Measurements from ENCODE around the gene WFDC1.
"Not testable (repeated sequence)": the region's sequence is repeated elsewhere in the genome, so short reads cannot be mapped to it uniquely, and the experiment has no call there.

The WFDC1 gene

DNA sequence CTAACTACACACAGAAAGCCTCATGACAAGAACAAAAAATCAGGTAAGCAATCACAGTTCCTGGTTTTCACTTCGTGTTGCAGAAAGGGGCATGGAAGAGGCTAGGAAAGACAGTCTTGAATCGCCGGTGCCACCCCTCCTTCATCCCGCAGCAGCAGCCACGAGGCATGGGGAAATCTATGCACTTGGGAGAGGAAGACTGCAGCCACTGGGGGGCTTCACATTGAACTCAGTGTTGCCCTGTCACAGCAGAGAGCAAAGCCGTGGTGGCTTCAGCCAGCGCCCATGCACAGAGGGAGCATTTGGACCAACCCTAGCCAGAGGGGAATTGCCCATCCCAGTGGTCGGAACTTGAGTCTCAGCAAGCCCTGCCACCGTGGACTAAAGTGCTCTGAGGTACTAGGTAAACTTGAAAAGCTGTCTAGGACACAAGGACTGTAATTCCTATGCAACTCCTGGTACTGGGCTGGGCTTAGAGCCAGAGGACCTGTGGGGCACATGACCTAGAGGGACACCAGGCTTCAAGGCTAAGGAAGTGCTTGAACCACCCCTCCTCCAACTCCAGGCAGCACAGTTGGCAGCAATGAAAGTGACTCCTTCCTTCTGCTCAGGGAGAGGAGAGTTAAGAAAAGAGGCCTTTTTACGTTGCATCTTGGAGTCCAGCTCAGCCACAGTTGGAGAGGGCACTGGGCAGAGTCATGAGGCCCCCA, 38.5 kb downstream of the WFDC1 start:
- DNase-seq (ENCODE audit: low spot score) = no peak
- peaks cover 3% of the 10 kb centered on the region for H3K9me3 Mint-ChIP-seq
- no peaks in the 10 kb centered on the region for H3K36me3 Mint-ChIP-seq (ENCODE audit: low read depth)
- H3K4me1 Mint-ChIP-seq (ENCODE audit: low read depth) = no peaks in the 10 kb centered on the region
- no peak overlapping the region for H3K27ac Mint-ChIP-seq
- peaks cover 10% of the 10 kb centered on the region for H3K27me3 Mint-ChIP-seq (ENCODE audit: low read depth)
- no peak overlapping the region for H3K4me3 Mint-ChIP-seq

DNA sequence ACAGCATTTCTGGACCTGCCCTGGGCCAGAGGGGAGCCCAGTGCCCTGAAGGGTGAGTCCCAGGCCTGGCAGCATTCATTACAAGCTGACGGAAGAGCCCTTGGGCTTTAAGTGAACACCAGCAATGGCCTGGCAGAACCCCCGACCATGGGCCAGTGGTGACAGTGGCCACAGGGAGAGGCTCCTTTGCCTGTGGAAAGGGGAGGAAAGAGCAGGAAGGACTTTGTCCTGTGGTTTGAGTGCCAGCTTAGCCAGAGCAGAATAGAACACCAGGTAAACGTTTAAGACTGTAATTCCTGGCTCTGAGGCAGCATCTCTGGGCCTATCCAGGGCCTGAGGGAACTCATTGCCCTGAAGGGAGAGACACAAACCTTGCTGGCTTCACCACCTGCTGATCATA, 39.4 kb downstream of the WFDC1 start:
- Mint-ChIP-seq H3K36me3 (ENCODE audit: low read depth) (no peaks in the 10 kb centered on the region), H3K27ac (no peak overlapping the region), H3K9me3 (peaks cover 3% of the 10 kb centered on the region), H3K4me1 (ENCODE audit: low read depth) (no peaks in the 10 kb centered on the region), H3K4me3 (no peak overlapping the region), H3K27me3 (ENCODE audit: low read depth) (peaks cover 10% of the 10 kb centered on the region)
- DNase-seq (ENCODE audit: low spot score) = no peak

DNA sequence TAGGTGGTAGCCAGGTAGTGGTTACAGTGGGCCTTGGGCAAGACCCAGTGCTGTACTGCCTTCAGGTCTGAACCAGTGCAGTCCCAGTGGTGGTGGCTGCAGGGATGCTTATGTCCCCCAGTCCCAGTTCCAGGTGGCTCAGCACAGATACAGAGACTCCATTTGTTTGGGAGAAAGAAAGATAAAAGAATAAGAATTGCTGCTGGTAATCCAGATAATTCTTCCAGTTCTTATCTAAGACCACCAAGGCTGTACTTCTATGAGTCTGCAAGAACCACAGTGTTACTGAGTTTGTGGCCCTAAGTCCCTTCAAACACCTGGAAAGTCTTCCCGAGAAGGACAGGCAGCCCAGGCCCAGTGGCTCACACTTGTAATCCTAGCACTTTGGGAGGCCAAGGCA, 39.8 kb downstream of the WFDC1 start:
- Mint-ChIP-seq H3K36me3 (ENCODE audit: low read depth) (no peaks in the 10 kb centered on the region), H3K27me3 (ENCODE audit: low read depth) (peaks cover 10% of the 10 kb centered on the region), H3K9me3 (peaks cover 3% of the 10 kb centered on the region), H3K4me1 (ENCODE audit: low read depth) (no peaks in the 10 kb centered on the region), H3K27ac (no peak overlapping the region), H3K4me3 (no peak overlapping the region)
- no peak for DNase-seq (ENCODE audit: low spot score)

DNA sequence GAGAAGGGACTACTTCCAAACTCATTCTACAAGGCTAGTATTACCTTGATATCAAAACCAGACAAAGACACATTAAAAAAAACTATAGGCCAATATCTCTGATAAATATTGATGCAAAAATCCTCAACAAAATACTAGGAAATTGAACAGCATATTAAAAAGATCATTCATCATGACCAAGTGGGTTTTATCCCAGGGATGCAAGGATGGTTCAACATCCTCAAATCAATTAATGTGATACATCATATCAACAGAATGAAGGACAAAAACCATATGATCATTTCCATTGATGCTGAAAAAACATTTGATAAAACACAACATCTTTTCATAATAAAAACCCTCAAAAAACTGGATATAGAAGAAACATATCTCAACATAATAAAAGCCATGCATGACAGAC, 42.6 kb downstream of the WFDC1 start:
- not testable (repeated sequence) for H3K36me3 Mint-ChIP-seq (ENCODE audit: low read depth); DNase-seq (ENCODE audit: low spot score); H3K27ac Mint-ChIP-seq; H3K9me3 Mint-ChIP-seq; H3K4me1 Mint-ChIP-seq (ENCODE audit: low read depth); H3K4me3 Mint-ChIP-seq
- peaks cover 12% of the 10 kb centered on the region for H3K27me3 Mint-ChIP-seq (ENCODE audit: low read depth)

DNA sequence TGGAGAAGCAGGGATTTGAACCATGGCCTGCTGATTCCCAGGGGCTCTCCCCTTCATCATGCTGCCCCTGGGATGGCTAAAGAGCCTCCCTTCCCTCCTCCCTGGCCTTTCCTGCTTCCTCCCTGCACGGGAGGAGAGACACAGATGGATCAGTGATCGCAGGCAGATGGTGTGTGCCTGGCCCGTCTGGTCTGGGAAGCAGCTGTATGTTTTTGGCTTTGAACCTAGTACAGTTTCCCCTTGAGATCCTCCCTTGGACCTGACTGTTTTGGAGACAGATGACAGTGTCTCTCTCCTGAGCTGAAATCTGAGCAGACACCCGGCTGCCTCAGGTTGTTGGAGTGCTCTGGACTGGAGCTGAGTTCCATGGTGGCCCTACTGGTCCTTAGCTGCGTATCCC, 44.6 kb downstream of the WFDC1 start:
- H3K4me1 Mint-ChIP-seq (ENCODE audit: low read depth) = no peaks in the 10 kb centered on the region
- no peak overlapping the region for H3K4me3 Mint-ChIP-seq
- no peaks in the 10 kb centered on the region for H3K36me3 Mint-ChIP-seq (ENCODE audit: low read depth)
- peaks cover 3% of the 10 kb centered on the region for H3K9me3 Mint-ChIP-seq
- no peak overlapping the region for H3K27ac Mint-ChIP-seq
- DNase-seq (ENCODE audit: low spot score) = no peak
- peaks cover 14% of the 10 kb centered on the region for H3K27me3 Mint-ChIP-seq (ENCODE audit: low read depth)

DNA sequence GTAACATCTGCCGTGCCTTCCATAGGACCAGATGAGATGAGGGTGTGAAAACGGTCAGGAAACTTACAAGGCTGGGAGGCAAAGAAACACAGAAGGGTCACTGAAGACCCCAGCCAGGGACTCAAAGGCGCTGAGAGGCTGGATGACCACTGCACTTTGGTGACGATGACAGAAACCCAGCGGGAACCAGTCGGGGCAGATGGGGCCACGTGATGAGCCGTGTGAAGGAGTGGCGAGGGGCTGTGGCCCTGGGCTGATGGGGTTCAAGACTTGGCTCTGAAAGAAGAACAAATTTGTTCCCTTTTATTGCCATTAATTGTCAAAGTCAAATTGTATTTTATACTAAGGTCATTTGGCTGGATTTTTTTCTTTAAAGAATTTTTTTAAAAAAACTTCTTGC, 45.1 kb downstream of the WFDC1 start:
- no peak for DNase-seq (ENCODE audit: low spot score)
- peaks cover 14% of the 10 kb centered on the region for H3K27me3 Mint-ChIP-seq (ENCODE audit: low read depth)
- no peaks in the 10 kb centered on the region for H3K36me3 Mint-ChIP-seq (ENCODE audit: low read depth)
- no peak overlapping the region for H3K4me3 Mint-ChIP-seq
- peaks cover 3% of the 10 kb centered on the region for H3K9me3 Mint-ChIP-seq
- H3K4me1 Mint-ChIP-seq (ENCODE audit: low read depth) = no peaks in the 10 kb centered on the region
- H3K27ac Mint-ChIP-seq = no peak overlapping the region

DNA sequence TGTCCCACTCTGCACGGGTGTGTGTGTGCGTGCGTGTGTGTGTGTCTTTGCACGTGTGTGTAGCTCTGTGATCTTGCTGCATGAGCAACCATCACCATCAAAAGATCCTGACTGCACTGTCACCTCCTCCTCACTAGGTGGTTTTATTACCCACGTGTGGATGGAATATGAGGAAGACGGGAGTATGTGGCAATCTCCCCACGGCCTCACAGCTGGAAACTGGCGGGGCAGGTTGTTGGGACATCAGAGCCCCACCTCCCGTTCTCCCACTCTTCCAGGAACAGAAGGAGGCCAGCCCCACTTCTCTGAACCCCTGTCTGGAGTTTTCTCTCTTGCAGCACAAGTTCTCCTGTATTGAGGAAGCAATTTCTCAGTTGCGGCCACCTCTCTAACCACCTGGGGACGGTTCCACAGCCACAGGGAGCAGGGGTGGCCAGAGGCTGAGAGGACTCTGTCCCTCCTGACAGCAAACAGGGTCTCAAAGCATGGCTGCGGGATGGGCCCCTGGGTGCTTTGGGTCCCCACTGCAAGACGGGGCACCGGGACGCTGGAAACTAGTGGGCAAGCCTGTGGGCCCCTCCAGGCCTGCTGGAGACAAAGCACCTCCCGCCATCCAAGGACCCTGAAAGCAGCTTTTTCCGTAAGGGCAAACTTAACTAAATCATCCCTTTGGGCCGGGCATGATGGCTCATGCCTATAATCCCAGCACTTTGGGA, 45.8 kb downstream of the WFDC1 start:
- H3K4me3 Mint-ChIP-seq = no peak overlapping the region
- no peaks in the 10 kb centered on the region for H3K36me3 Mint-ChIP-seq (ENCODE audit: low read depth)
- no peak overlapping the region for H3K27ac Mint-ChIP-seq
- peaks cover 3% of the 10 kb centered on the region for H3K9me3 Mint-ChIP-seq
- peaks cover 12% of the 10 kb centered on the region for H3K27me3 Mint-ChIP-seq (ENCODE audit: low read depth)
- no peaks in the 10 kb centered on the region for H3K4me1 Mint-ChIP-seq (ENCODE audit: low read depth)
- no peak for DNase-seq (ENCODE audit: low spot score)

DNA sequence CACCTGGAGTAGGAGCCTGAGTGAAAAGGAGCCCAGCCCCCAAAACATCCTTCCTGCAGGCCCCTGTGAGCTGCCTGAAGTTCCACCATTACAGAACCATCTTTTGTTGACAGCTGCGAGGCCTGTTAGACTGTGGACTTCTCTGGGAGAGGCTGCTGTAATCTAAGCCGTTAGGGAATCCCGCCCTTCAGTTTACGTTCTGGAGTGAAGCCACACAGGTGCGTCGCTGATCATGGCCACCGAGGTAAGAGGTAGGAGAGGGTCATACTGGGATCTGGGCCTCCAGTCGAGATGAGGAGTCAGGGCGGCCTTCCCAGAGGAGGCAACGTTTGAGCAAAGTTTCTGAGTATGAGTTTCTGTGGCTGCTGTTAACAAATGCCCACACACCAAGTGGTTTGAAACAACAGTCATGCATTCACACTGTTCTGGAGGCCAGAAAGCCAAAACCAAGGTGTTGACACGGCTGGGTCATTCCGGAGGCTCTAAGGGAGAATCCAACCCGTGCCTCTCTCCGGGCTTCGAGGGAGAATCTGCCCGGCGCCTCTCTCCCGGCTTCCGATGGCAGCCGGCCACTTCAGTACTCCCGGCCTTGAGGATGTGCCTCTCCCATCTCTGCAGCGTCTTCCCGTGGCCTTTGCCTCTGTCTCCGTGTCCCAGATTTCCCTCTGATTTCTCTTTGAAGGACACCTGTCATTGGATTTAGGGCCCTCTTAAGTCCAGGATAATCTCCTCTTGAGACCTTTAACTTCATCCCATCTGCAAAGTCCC, 47.0 kb downstream of the WFDC1 start:
- Mint-ChIP-seq H3K27ac (no peak overlapping the region), H3K27me3 (ENCODE audit: low read depth) (peaks cover 9% of the 10 kb centered on the region), H3K4me3 (no peak overlapping the region), H3K9me3 (peaks cover 3% of the 10 kb centered on the region), H3K4me1 (ENCODE audit: low read depth) (no peaks in the 10 kb centered on the region), H3K36me3 (ENCODE audit: low read depth) (no peaks in the 10 kb centered on the region)
- DNase-seq (ENCODE audit: low spot score) = no peak

DNA sequence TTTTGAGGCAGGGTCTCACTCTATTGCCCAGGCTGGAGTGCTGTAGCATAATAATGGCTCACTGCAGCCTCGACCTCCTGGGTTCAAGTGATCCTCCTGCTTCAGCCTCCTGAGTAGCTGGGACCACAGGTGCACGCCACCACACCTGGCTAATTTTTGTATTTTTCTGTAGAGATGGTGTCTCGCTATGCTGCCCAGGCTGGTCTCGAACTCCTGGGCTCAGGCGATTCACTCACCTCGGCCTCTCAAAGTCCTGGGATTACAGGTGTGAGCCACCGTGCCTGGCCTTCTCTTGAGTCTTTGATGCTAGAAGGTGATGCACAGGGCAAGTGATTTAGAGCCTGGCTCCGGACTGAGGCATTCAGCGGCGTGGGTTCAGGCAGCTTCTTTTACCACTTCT, 49.1 kb downstream of the WFDC1 start:
- H3K4me1 Mint-ChIP-seq (ENCODE audit: low read depth); H3K36me3 Mint-ChIP-seq (ENCODE audit: low read depth); DNase-seq (ENCODE audit: low spot score); H3K27me3 Mint-ChIP-seq (ENCODE audit: low read depth); H3K9me3 Mint-ChIP-seq; H3K27ac Mint-ChIP-seq; H3K4me3 Mint-ChIP-seq: not testable (repeated sequence)

DNA sequence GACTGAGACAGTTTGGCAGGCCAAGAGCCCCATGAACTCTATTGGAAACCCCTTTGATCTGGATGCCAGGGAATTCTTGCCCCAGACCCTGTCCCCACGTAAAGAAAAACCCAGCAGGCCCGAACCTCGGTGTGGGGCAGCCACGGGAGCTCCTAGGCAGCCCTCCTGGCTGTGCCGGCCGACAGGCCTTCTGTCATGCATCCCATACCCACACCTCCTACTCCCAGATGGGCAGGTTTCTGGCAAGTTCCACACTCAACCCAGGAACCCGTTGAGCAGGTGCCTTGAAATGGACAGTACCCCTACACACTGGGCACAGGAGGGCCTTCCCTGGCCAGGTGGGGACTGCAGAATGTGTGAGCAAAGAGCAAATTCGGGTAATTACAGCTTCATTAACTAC, 50.1 kb downstream of the WFDC1 start:
- no peak for DNase-seq (ENCODE audit: low spot score)
- Mint-ChIP-seq H3K27ac (no peak overlapping the region), H3K4me1 (ENCODE audit: low read depth) (no peaks in the 10 kb centered on the region), H3K27me3 (ENCODE audit: low read depth) (peaks cover 5% of the 10 kb centered on the region), H3K36me3 (ENCODE audit: low read depth) (no peaks in the 10 kb centered on the region), H3K4me3 (no peak overlapping the region), H3K9me3 (no peaks in the 10 kb centered on the region)

DNA sequence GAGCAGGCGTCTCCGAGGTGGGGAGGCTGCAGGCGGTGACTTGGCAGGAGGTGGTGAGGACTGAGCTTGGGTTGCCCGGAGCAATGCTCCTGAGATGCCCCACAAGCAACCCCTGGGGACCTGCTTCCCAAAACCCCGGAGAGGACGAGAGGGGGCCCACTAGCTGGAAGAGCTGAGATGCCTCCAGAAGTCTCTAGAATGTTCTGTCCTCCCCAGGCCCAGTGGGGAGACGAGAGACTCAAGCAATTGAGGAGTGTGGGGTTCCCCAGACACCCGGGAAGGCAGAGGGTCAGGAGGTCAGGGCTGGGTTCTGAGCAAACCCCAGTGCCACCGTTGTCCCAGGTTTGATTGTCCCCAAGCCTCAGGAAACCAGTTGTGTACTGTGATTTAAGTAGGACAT, 52.5 kb downstream of the WFDC1 start:
- no peaks in the 10 kb centered on the region for H3K36me3 Mint-ChIP-seq (ENCODE audit: low read depth)
- H3K27me3 Mint-ChIP-seq (ENCODE audit: low read depth) = peaks cover 5% of the 10 kb centered on the region
- DNase-seq (ENCODE audit: low spot score) = no peak
- H3K9me3 Mint-ChIP-seq = no peaks in the 10 kb centered on the region
- H3K27ac Mint-ChIP-seq = no peak overlapping the region
- H3K4me1 Mint-ChIP-seq (ENCODE audit: low read depth) = no peaks in the 10 kb centered on the region
- H3K4me3 Mint-ChIP-seq = no peak overlapping the region

DNA sequence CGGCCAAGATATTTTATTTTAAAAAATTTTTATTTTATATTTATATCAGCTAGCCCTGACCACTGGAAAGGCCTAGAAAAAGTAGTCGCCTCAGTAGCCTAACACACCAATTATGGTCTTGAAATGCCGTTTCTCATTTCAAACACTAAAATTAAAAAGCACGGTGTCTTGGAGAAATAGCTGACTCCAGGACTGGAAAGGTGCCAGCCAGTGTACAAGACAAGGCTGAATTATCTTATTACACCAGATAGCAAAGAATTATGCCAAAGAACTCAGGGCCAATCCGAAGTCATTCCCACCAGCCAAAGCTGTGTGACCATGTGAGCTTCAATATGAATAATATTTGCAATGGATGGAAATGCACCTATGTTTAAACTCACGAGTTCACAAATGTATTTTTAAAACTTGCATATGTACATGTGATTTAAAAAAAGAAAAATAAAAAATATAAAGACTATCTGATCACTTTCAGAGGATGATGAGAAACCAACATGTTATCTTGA, 53.8 kb downstream of the WFDC1 start:
- Mint-ChIP-seq H3K4me1 (ENCODE audit: low read depth) (no peaks in the 10 kb centered on the region), H3K27me3 (ENCODE audit: low read depth) (peaks cover 5% of the 10 kb centered on the region), H3K4me3 (no peak overlapping the region), H3K36me3 (ENCODE audit: low read depth) (no peaks in the 10 kb centered on the region), H3K9me3 (no peaks in the 10 kb centered on the region), H3K27ac (no peak overlapping the region)
- DNase-seq (ENCODE audit: low spot score) = no peak

DNA sequence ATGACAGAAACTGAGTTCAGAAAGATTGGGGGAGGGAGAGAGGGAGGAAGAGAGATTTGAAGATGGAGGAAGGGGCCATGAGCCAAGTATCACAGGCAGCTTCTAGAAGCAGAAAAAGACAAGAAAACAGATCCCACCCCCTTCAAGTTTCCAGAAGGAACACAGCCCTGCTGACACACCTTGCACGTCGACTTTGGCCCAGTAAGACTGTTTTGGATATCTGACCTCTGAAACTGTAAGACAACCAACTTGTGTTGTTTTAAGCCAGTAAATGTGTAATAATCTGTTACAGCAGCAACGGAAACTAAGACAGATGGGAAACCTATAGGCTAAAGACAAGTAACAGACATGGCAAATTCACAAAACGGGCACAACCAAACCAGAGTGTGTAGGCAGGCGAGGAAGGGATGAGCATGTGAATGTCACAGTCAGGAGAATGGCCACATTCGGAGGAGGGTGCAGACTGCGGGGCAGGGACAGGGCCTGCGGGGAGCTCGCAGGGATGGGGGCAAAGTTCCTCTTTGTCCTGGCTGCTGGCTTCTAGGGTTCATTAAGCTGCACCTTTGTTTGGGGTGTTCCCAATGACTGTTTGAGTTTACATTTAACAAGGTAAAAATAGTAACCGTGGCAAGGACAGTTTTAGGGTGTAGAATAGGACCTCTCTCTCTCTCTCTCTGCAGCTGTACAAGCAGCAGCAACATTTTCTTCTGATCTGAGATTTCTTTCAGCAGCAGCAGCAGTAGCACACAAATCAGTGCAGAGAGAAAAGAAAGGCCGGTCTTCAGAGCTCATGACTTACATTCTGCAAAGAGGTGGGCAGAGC, 55.4 kb downstream of the WFDC1 start:
- DNase-seq (ENCODE audit: low spot score) = no peak
- no peaks in the 10 kb centered on the region for H3K4me1 Mint-ChIP-seq (ENCODE audit: low read depth)
- H3K4me3 Mint-ChIP-seq = no peak overlapping the region
- H3K9me3 Mint-ChIP-seq = no peaks in the 10 kb centered on the region
- H3K27ac Mint-ChIP-seq = no peak overlapping the region
- no peaks in the 10 kb centered on the region for H3K36me3 Mint-ChIP-seq (ENCODE audit: low read depth)
- H3K27me3 Mint-ChIP-seq (ENCODE audit: low read depth) = peaks cover 4% of the 10 kb centered on the region
